ENCODE results near the gene HAP1.
A peak's percentile ranks its signal among the peaks of the same experiment; 100 is the strongest.

GRCh38 chr17:41678907-41679739 lies 55.3 kb downstream of the HAP1 start:
- TF ChIP-seq POLR2A (IDR thresholded peaks at IDR 0.05; ENCODE audit: low read depth) (no peak), CTCF (IDR thresholded peaks at IDR 0.05) (no peak), POLR2AphosphoS5 (IDR thresholded peaks at IDR 0.05) (peak; percentile 8 to 40), EP300 (IDR thresholded peaks at IDR 0.05) (no peak)
